ENCODE data around the gene BLOC1S5.

DNA sequence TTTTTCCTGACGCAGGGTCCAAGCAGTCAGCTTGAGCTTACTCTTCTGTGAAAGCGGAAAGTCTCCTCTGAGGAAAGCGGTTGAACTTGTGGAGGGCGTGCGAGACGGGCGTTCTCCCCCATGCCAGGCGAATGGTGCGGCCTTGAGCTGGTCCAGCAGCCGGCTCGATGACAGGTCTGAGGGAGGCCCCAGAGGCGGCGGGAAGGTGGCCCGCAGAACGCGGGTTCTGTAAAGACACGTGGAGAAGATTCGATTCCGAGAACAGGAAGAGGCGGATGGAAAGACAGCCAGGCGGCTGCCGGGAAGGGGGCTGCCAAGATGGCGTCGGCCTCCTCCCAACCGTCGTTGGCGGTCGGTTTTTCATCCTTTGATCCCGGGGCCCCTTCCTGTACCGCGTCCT, 78.0 kb downstream of the BLOC1S5 start:
- TF ChIP-seq, protein P1, sequence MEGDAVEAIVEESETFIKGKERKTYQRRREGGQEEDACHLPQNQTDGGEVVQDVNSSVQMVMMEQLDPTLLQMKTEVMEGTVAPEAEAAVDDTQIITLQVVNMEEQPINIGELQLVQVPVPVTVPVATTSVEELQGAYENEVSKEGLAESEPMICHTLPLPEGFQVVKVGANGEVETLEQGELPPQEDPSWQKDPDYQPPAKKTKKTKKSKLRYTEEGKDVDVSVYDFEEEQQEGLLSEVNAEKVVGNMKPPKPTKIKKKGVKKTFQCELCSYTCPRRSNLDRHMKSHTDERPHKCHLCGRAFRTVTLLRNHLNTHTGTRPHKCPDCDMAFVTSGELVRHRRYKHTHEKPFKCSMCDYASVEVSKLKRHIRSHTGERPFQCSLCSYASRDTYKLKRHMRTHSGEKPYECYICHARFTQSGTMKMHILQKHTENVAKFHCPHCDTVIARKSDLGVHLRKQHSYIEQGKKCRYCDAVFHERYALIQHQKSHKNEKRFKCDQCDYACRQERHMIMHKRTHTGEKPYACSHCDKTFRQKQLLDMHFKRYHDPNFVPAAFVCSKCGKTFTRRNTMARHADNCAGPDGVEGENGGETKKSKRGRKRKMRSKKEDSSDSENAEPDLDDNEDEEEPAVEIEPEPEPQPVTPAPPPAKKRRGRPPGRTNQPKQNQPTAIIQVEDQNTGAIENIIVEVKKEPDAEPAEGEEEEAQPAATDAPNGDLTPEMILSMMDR (IDR thresholded peaks at IDR 0.05) = no peak
- no peak for TF ChIP-seq POLR2A (IDR thresholded peaks at IDR 0.05)
